Right forelimb (tissue), 1 donor: Measurements from ENCODE around the gene GCKR.
"Not testable (repeated sequence)": the region's sequence is repeated elsewhere in the genome, so short reads cannot be mapped to it uniquely, and the experiment has no call there.

Experiments used
- DNase-seq: peaks from one replicate; pipeline ENCODE4 v3.0.0-alpha.2; 2018

GCKR gene

GRCh38 chr2:27509326-27509725, 12.7 kb downstream of the GCKR start:
- no peak for DNase-seq

- DNase-seq, result no peak
Observed at GRCh38 chr2:27518113-27518781, 21.6 kb downstream of the GCKR start.

- DNase-seq, result no peak
Observed at GRCh38 chr2:27518782-27519113, 22.1 kb downstream of the GCKR start.

GRCh38 chr2:27520316-27520715, 23.7 kb downstream of the GCKR start:
- DNase-seq, result no peak

GRCh38 chr2:27522400-27522945, 25.8 kb downstream of the GCKR start:
- no peak for DNase-seq

GRCh38 chr2:27527182-27527581, 30.5 kb downstream of the GCKR start:
- no peak for DNase-seq

- DNase-seq, result no peak
Observed at GRCh38 chr2:27531983-27532382, 35.3 kb downstream of the GCKR start.

- no peak for DNase-seq
Observed at GRCh38 chr2:27537287-27537686, 40.6 kb downstream of the GCKR start.

GRCh38 chr2:27538839-27539450, 42.3 kb downstream of the GCKR start:
- not testable (repeated sequence) for DNase-seq

GRCh38 chr2:27539649-27540048, 43.0 kb downstream of the GCKR start:
- not testable (repeated sequence) for DNase-seq

- DNase-seq, result no peak
Observed at GRCh38 chr2:27544143-27544821, 47.6 kb downstream of the GCKR start.

- no peak for DNase-seq
Observed at GRCh38 chr2:27545348-27546141, 48.9 kb downstream of the GCKR start.

- DNase-seq, result no peak
Observed at GRCh38 chr2:27549303-27549702, 52.7 kb downstream of the GCKR start.

- DNase-seq, result no peak
Observed at GRCh38 chr2:27551514-27551913, 54.9 kb downstream of the GCKR start.

- DNase-seq, result no peak
Observed at GRCh38 chr2:27552941-27553340, 56.3 kb downstream of the GCKR start.

GRCh38 chr2:27554451-27554850, 57.8 kb downstream of the GCKR start:
- not testable (repeated sequence) for DNase-seq

- DNase-seq, result no peak
Observed at GRCh38 chr2:27559228-27559627, 62.6 kb downstream of the GCKR start.

- DNase-seq, result no peak
Observed at GRCh38 chr2:27561060-27561459, 64.4 kb downstream of the GCKR start.

GRCh38 chr2:27566628-27567027, 70.0 kb downstream of the GCKR start:
- DNase-seq, result no peak

GRCh38 chr2:27569398-27569797, 72.8 kb downstream of the GCKR start:
- no peak for DNase-seq

- DNase-seq, result no peak
Observed at GRCh38 chr2:27571197-27571596, 74.6 kb downstream of the GCKR start.

- no peak for DNase-seq
Observed at GRCh38 chr2:27571681-27572080, 75.0 kb downstream of the GCKR start.

GRCh38 chr2:27572439-27572838, 75.8 kb downstream of the GCKR start:
- no peak for DNase-seq
